ENCODE data around the gene SLIT3. TPM values are rescaled to one million over a fixed set of nuclear protein-coding genes. Genes with fewer than 3 reads are reported as not detected.

Gene SLIT3
- total RNA-seq, 4 donors from 2014 or later: 41.1 to 86.6 (median 62.7) TPM

GRCh38 chr5:169302491-169303118, 1.7 kb upstream of the SLIT3 start:
- WGBS: 16% methylated on average over 16 of the region's 17 CpGs
- no peak overlapping the region for H3K4me3 ChIP-seq
- TF ChIP-seq POLR2AphosphoS5 (IDR thresholded peaks at IDR 0.05) (peak in 1 of 2 donors; percentile 39), CTCF (IDR thresholded peaks at IDR 0.05) (peak; percentile 88 to 95 (median 91)), EP300 (IDR thresholded peaks at IDR 0.05) (no peak), POLR2A (IDR thresholded peaks at IDR 0.05; ENCODE audit: low read depth) (no peak)
- peaks cover 8 to 50% (median 42%) of the 10 kb centered on the region in 4 donors for H3K4me1 ChIP-seq
- H3K27ac ChIP-seq (replicated peaks in 1 of 4): peak overlapping the region in 2 of 4 donors; percentile 84 to 89
- no peak for DNase-seq (ENCODE audit: extremely low spot score)
- H3K36me3 ChIP-seq: no peaks in the 10 kb centered on the region
- peaks cover 0 to 19% (median 0%) of the 10 kb centered on the region in 4 donors for H3K27me3 ChIP-seq
- no peaks in the 10 kb centered on the region for H3K9me3 ChIP-seq
- intact Hi-C loops (cut with DNase I): loop anchor here (1.0 to 10.0 kb wide), 4 partner anchors 282 to 620 kb away; partner anchors contain the start of gene SPDL1

- 58% methylated on average over 12 of the region's 12 CpGs for WGBS
- Histone ChIP-seq H3K4me1 (peaks cover 11 to 57% (median 48%) of the 10 kb centered on the region in 4 donors), H3K9me3 (no peaks in the 10 kb centered on the region), H3K36me3 (no peaks in the 10 kb centered on the region), H3K4me3 (no peak overlapping the region), H3K27me3 (peaks cover 0 to 19% (median 0%) of the 10 kb centered on the region in 4 donors), H3K27ac (replicated peaks in 1 of 4) (peak overlapping the region; percentile 84 to 92 (median 88))
- intact Hi-C loops (cut with DNase I): loop anchor here (1.0 to 10.0 kb wide), 4 partner anchors 283 to 620 kb away; partner anchors contain the start of gene SPDL1
- TF ChIP-seq CTCF (IDR thresholded peaks at IDR 0.05) (no peak), POLR2AphosphoS5 (IDR thresholded peaks at IDR 0.05) (no peak), POLR2A (IDR thresholded peaks at IDR 0.05; ENCODE audit: low read depth) (no peak), EP300 (IDR thresholded peaks at IDR 0.05) (no peak)
- no peak for DNase-seq (ENCODE audit: extremely low spot score)
These were observed 1.0 kb upstream of the SLIT3 start for GRCh38 chr5:169301986-169302385.

- Histone ChIP-seq H3K4me3 (peak overlapping the region; percentile 74 to 87 (median 78)), H3K36me3 (no peaks in the 10 kb centered on the region), H3K27me3 (peaks cover 0 to 19% (median 0%) of the 10 kb centered on the region in 4 donors), H3K4me1 (peaks cover 14 to 62% (median 53%) of the 10 kb centered on the region in 4 donors), H3K9me3 (no peaks in the 10 kb centered on the region), H3K27ac (replicated peaks in 1 of 4) (peak overlapping the region; percentile 84 to 92 (median 88))
- WGBS: 36% methylated on average over 17 of the region's 18 CpGs
- TF ChIP-seq EP300 (IDR thresholded peaks at IDR 0.05) (no peak), POLR2A (IDR thresholded peaks at IDR 0.05; ENCODE audit: low read depth) (no peak), CTCF (IDR thresholded peaks at IDR 0.05) (no peak), POLR2AphosphoS5 (IDR thresholded peaks at IDR 0.05) (no peak)
- intact Hi-C loops (cut with DNase I): loop anchor here (5.0 to 10.0 kb wide), 3 partner anchors 283 to 619 kb away; partner anchors contain the start of gene SPDL1
- no peak for DNase-seq (ENCODE audit: extremely low spot score)
These were observed 521 bp upstream of the SLIT3 start for GRCh38 chr5:169301386-169301934.

DNA sequence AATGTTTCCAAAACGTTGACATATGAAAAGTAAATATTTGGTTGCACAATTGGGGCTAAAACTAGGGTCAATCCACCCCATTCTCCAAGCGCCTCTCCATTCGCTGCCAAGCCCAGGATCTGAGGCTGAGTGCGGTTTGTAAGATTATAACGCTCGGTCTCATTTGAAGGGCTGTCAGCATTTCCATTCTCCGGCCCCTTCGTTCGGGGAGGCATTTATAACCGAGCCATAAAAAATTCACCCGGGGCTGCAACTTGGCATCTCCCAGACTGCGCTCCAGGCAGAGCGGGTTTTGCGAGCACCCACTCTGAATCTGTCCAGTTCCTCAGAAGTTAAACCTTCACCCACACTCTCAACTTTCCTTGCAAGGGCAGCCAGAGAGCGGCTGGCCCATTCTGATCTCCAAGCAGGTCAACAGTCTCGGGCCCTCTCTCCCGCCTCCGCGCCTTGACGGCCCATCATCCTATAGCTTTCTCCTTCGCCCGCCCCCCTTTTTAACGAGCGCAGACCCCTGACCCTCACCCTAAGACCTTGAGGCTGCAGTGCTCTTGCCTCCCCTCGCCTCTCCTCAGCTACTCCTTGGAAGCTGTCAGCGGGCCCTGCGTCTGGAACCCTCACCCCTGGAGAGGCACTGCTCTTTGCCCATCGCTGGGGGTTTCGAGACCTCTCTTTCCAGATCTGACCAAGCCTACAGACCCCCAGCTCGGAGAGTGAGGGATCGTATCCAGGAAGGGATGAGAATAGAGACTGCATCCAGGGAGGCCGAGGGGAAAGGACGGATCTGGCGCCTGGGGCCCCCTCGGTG, 1.1 kb downstream of the SLIT3 start:
- peak; percentile 93 for DNase-seq (ENCODE audit: extremely low spot score)
- Histone ChIP-seq H3K4me3 (peak overlapping the region; percentile 74 to 87 (median 78)), H3K36me3 (no peaks in the 10 kb centered on the region), H3K27ac (replicated peaks in 1 of 4) (peak overlapping the region; percentile 84 to 92 (median 88)), H3K27me3 (peaks cover 0 to 15% (median 0%) of the 10 kb centered on the region in 4 donors), H3K4me1 (peaks cover 14 to 75% (median 67%) of the 10 kb centered on the region in 4 donors), H3K9me3 (no peaks in the 10 kb centered on the region)
- TF ChIP-seq POLR2A (IDR thresholded peaks at IDR 0.05; ENCODE audit: low read depth): no peak
- peak in 1 of 2 donors; percentile 13 for TF ChIP-seq POLR2AphosphoS5 (IDR thresholded peaks at IDR 0.05)
- TF ChIP-seq EP300 (IDR thresholded peaks at IDR 0.05): no peak
- no peak for TF ChIP-seq CTCF (IDR thresholded peaks at IDR 0.05)
- intact Hi-C loops (cut with DNase I): loop anchor here (5.0 to 10.0 kb wide), 3 partner anchors 285 to 618 kb away; partner anchors contain the start of gene SPDL1
- WGBS: 11% methylated on average over 31 of the region's 35 CpGs

Measured in esophagus muscularis mucosa (tissue), 4 donors.